Medulla oblongata (tissue), 1 donor: ENCODE data around the gene ATP13A4.
A peak's percentile ranks its signal among the peaks of the same experiment; 100 is the strongest.
"Not testable (repeated sequence)": the region's sequence is repeated elsewhere in the genome, so short reads cannot be mapped to it uniquely, and the experiment has no call there.

Source experiments
- DNase-seq: peaks from one replicate; pipeline ENCODE4 v3.0.0-alpha.2; 2015; ENCODE audit errors: extremely low spot score

ATP13A4 gene

GRCh38 chr3:193560870-193561269 lies 6.2 kb upstream of the ATP13A4 start:
- DNase-seq = peak; percentile 60

GRCh38 chr3:193560091-193560490 lies 5.4 kb upstream of the ATP13A4 start:
- DNase-seq = no peak

- no peak for DNase-seq
Measured at GRCh38 chr3:193559100-193559499, 4.4 kb upstream of the ATP13A4 start.

GRCh38 chr3:193556841-193557240 lies 2.1 kb upstream of the ATP13A4 start:
- no peak for DNase-seq

- DNase-seq = no peak
Measured at GRCh38 chr3:193553586-193553985, 1.1 kb downstream of the ATP13A4 start.

GRCh38 chr3:193552923-193553322 lies 1.8 kb downstream of the ATP13A4 start:
- peak; percentile 57 for DNase-seq

GRCh38 chr3:193548406-193548805 lies 6.3 kb downstream of the ATP13A4 start:
- DNase-seq = peak; percentile 71

- no peak for DNase-seq
Measured at GRCh38 chr3:193546129-193546528, 8.6 kb downstream of the ATP13A4 start.

- DNase-seq = no peak
Measured at GRCh38 chr3:193545304-193545703, 9.4 kb downstream of the ATP13A4 start.

- DNase-seq = no peak
Measured at GRCh38 chr3:193544289-193544688, 10.4 kb downstream of the ATP13A4 start.

- DNase-seq = no peak
Measured at GRCh38 chr3:193530231-193531165, 24.2 kb downstream of the ATP13A4 start.

- not testable (repeated sequence) for DNase-seq
Measured at GRCh38 chr3:193526085-193526484, 28.6 kb downstream of the ATP13A4 start.

- no peak for DNase-seq
Measured at GRCh38 chr3:193522473-193522872, 32.2 kb downstream of the ATP13A4 start.

GRCh38 chr3:193520738-193521137 lies 34.0 kb downstream of the ATP13A4 start:
- DNase-seq = no peak

GRCh38 chr3:193515966-193516365 lies 38.7 kb downstream of the ATP13A4 start:
- no peak for DNase-seq

- DNase-seq = no peak
Measured at GRCh38 chr3:193510154-193510553, 44.5 kb downstream of the ATP13A4 start.

- DNase-seq = no peak
Measured at GRCh38 chr3:193509103-193509965, 45.4 kb downstream of the ATP13A4 start.

- no peak for DNase-seq
Measured at GRCh38 chr3:193508108-193508507, 46.6 kb downstream of the ATP13A4 start.

- no peak for DNase-seq
Measured at GRCh38 chr3:193507566-193507965, 47.1 kb downstream of the ATP13A4 start.

- no peak for DNase-seq
Measured at GRCh38 chr3:193506921-193507320, 47.8 kb downstream of the ATP13A4 start.

GRCh38 chr3:193502871-193503270 lies 51.8 kb downstream of the ATP13A4 start:
- DNase-seq = no peak

GRCh38 chr3:193499801-193500485 lies 54.8 kb downstream of the ATP13A4 start:
- DNase-seq = no peak
